HL-60/S4 treated with phorbol 12-myristate 13-acetate at 8.2 ng/mL for 4 days and 3 days (cell line): ENCODE measurements around the gene CRIM1.

ENCODE experiments used
- in situ Hi-C: fragments of 300-500 bp; cut with MboI; formaldehyde crosslinking; loops from 2 replicates; pipeline ENCODE4 v1.15.0; 2022; ENCODE audit warnings: low sequenced_read_pairs

The CRIM1 gene

DNA sequence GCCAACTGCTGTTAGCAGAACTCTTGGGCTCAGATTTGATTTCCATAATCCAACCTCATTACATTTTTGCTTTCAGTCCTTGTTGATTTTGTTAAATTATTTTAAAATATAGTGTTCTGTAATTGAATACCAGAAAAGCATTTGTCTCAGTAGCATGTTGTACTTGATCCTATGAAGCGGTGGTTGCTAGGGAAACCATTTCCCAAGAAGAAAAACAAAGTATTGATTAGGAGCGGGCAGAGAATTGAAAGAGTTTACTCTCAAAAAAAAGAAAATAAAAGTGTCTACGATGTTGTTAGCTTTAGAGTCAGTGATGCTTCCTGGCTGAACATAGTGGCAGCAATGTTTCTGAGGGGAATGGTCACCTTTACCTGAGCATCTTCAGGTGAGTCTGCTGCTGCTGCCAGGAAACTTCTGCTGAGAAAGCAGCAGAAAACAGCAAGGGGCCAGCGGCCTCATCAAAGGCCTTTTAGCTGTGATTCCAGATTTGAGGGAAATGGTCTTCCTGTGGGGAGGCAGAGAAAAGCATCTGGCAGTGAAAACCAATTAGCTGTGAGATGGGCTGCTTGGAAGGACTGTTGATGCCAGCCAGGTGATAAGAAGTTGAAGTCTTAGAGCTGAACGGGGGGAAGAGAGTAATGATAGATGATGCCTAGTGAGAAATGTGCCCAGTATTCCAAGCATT is 37.1 kb downstream of the CRIM1 start:
- in situ Hi-C loops: no loop called here

DNA sequence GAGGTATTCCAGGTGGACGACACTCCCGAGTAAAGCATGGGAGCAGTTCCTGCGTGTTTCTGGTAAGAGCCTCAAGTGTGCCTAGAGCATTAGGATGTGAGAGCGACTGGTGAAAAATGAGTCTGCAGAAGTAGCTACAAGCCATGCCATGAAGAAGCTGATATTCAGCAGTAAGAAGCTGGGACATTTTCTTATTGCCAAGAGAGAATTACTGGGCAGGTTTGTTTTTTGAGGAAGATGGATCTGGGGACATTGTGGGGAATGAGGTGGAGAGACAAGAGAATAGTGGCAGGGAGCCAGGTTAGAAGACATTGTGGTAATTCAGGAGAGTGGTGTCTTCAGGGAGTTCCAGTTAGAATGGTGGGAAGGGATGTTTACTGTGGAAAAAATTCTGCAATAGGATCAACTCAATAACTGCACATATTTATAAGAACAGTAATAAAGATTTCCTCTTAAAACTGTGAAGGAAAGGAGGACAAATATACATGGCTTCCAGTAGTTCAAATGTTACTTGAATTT is 38.2 kb downstream of the CRIM1 start:
- in situ Hi-C loops: no loop called here

DNA sequence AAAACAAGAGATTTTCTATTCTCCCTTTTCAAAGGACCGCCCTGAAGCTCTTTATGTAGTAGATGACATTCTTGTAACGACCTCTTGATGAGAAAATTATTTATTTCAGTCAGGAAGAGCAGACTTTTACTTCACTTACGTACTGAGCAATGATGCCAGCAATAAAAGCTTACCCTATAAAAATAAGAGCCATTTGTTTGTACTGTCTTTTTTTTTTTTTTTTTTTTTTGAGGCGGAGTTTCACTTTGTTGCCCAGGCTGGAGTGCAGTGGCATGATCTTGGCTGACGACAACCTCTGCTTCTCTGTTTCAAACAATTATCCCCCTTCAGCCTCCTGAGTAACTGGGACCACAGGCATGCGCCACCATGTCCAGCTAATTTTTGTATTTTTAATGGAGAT is 39.2 kb downstream of the CRIM1 start:
- in situ Hi-C loops: no loop called here

DNA sequence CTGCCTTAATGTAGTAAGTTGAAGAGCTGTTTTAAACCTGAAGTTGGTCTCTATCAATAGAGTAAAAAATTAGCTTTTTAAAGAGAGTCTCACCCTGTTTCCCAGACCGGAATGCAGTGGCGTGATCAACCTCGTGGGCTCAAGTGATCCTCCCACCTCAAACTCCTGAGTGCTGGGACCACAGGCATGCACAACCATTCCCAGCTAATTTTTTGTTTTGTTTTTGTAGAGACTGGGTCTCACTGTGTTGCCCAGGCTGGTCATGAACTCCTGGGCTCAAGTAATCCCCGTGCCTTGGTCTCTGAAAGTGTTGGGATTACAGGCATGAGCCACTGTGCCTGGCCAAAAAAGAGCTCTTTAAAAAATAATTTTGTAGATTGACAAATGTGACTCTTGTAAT is 40.3 kb downstream of the CRIM1 start:
- in situ Hi-C loops: no loop called here

DNA sequence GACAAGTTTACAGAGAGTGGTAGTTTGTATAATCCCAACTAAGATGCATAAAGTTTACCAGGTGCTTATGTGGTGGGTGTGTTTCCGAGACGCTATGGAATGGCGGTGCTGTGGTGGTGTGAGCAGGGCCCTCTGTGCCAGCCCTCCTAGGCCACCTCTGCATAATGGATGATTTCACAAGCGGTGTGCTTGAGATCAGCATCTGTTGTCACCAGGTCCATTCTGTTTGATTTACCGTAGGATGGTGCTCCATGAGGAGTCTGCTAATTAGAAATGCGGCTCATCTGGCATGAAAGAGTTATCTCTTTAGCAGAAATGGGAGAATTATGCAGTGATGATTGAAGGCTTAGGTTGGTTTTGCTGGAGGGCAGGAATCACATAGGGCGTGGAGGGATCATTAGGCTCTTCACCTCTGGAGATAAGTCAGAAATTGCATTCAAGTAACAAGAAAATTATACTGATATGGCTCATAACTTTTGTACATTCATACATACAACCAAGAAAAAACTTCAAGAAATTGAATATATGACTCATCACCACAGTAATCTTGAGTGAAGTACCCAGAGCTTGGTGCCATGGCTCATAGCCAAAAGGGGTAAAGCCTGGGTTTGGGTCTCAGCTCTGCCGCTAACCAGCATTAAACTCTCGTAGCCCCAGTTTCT is 41.4 kb downstream of the CRIM1 start:
- in situ Hi-C loops: no loop called here

DNA sequence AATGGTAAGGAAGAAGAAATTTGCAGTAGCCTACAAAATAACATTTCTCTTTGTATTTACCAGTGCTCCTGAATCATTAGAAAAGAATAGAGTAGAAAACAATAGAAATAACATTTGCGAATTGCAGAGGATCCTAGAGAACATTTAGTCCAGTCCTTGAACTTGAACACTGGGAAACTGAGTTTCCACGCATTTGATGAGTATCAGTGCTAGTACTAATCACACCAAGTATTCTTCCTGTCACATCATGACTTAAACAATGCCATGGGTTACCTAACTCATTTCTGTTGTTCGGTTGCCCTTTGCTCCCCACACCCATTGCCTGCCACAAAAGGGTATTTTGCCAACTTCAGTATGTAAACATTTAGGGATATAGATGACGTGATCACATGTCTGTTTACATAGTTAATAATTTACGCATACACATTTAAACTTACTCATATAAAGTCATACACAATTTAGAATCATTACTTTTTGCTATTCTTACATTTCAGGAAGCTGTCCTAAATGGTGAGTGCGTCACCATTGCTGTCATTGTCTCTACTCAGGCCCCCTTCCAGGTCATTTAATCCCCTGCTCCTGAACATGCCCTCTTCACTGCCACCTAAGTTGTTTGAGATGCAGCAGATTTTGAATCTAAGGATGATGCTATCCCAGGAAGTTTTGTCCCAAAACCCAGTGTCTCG is 42.3 kb downstream of the CRIM1 start:
- in situ Hi-C loops: no loop called here

DNA sequence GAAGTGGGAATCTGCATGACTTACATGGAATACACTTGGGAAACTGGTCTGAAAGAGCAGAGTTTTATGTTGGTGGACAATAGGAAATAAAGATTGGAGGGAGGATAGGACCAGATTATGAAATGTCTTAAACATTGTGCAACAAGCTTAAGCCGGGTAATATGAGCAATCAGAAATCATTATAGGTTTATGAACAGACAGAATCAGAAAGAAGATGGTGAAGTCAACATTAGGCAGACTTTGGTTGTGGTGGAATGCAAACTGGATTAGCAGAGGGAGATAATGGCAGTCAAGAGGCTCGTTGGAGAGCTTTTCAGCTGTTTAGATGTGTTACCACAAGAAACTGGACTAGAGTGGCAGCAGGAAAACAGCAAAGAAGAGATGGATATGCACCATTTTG is 43.5 kb downstream of the CRIM1 start:
- in situ Hi-C loops: no loop called here

DNA sequence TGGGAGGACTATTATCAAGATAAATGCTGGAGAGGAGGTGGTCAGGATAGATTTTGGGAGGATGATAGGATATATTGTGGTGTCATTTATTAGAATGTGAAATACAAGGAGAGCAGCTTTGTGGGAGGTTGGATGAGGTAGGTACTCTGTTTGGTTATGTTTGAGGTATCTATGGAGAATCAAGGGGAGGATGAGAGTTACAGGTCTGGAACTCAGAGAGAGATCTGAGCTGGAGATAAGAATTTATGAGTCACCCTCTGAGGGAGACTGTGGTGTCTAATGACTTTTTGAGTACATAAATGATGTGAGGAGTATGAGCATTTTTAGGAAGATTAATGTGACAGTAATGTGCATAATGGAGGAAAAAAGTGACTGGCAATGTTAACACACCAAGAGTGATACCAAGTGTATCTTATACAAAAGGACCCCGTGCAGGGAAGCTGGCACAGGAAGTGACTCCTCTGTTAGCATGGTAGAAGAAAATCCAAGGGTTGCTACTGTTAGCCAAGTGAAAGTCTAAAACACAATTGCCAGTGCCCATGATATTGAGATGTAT is 48.2 kb downstream of the CRIM1 start:
- in situ Hi-C loops: no loop called here

DNA sequence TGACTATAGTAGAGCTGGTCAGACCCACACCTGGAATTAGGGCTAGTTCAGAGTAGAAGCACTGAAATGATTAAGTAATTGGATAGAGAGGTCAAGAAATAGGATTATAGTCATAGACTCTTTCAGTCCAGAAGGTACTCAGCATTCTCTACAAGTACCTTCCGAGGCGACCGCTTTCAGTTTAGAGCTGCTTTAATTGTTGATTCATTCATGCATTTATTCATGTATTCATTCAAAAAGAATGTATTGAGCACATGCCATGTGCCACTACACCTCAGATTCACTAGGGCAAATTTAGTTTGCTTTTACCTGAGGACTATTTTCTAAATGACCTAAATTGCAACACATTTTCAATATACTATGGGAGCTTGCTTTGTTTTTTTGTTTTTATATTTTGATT is 48.7 kb downstream of the CRIM1 start:
- in situ Hi-C loops: no loop called here

DNA sequence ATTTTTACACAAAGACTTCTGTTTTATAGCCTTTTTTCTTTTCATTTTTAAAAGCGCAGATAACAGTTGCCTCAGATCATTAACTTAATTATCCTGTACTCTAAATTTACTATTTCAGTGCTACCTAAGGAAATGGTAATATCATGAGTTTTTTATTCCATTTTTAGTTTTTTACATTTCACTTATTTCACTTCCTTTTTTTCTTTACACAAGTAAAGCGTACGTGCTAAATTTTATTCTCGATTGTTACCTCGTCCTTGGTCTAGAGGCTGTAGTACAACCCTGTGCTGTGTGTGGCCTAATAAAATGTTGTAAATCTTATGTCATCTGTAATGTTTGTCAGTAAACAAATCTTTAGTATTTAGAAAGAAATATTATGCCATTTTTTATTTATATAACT is 49.2 kb downstream of the CRIM1 start:
- in situ Hi-C loops: no loop called here

DNA sequence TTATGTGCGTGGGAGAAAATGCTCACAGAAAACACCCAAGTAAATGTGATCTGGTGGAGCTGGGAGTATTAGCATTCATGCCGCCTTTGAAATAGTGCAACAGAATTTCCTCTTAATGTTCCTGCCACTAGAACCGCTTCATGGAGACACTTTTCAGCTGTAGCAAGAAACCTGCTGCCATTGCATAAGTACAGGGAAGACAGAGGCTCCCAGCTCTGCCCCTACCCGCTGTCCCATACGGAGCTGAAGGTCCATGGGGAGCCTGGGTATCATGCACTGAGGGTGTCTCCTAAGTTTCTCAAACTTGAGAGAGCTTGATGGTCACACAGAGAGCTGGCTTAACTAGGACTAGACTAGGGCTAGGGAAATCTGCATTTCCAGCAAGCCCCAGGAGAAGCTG is 49.6 kb downstream of the CRIM1 start:
- in situ Hi-C loops: no loop called here

DNA sequence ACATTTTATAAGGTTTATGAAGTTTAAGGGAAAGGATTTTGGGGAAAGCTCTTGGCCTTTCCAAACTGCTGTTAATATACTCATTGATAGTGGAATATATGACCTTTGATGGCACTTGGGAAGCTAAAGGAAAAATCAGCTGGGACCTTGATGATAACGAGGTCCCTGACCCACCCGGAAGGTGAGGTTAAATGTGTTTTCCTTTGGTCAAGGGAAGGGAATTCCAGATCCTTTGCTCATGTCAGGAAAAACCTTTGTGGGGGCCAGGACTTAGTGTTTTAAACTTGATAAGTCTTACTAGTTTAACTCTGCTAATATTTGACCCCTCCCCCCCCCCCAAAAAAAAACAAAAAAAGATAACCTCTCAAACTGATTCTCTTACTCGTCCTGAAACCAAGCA is 50.7 kb downstream of the CRIM1 start:
- in situ Hi-C loops: no loop called here

DNA sequence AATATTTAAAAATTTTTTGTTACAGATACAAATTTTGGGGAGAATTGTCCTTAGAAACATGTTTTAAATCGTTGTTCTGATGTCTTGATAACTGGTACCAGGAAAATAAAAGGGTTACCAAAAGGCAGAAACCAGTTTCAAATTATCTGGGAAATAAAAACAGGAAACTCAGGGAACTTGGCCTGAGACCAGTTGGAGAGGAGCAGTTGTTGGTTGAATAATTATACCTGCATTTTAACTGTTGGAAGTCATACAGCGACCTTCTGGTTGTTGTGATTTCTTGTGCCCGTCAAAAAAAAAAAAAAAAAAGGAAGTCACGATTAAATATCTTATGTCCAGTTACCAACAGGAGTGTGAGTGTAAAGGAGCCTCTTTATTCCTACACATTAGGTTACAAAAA is 51.8 kb downstream of the CRIM1 start:
- in situ Hi-C loops: no loop called here

DNA sequence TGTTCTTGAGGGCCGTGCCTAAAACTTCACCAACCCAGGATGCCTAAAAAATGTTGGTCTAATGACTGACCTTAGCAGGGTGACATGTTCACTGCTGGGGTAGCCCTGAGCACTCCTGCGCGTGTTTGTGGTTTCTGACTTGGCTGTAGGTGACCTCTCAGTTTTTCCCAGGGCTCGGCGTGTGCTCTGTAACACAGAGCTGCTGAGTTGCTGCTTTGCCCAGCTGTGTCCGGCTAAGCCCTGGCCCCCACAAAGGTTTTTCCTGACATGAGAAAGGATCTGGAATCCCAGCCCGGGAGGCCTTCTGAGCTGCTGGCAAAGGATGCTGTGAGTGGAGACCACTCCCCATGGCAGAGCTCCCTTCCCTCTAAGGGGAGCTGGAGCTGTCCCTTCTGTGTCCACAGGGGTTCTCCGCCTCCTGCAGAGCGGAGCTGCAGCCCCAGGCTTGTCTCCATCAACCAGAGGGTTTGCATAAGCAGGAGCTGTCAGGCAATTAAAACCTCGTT is 52.7 kb downstream of the CRIM1 start:
- in situ Hi-C loops: no loop called here

DNA sequence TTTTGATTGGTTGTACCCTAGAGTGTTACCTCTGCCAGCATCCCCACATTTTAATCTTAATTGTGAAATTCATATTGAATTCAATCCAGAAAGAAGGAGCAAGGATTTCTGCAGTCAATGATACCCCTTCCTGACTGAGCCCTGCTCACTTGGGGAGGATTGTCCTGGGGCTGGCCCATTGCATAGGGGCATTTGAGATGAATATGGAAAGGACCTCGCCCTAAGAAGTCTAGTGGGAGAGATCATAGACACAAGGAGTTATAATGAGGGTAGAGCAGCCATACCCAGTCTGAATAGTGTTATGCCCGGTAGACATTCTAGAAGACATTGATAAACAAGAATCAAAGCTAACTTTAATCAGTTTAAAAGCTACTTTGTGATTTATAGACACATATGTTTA is 53.8 kb downstream of the CRIM1 start:
- in situ Hi-C loops: no loop called here

DNA sequence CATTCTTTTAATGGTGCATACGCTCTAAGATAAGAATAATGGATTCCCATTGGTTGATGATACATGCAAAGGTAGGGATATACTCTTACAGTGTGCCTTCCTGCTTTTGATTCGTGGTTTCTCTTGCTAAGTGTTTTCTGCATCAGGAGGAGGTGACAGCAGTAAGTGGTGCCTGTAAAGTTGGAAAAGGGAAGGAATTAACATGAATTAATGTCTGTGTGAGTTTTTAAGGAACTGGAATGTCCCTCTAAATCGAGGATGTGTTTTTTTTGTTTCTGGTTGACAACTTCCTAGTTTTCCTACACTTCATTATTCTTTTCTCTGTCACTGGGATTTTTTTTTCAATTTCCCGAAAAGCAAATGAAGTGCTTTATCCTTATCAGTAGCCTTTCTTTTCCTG is 54.4 kb downstream of the CRIM1 start:
- in situ Hi-C loops: no loop called here

DNA sequence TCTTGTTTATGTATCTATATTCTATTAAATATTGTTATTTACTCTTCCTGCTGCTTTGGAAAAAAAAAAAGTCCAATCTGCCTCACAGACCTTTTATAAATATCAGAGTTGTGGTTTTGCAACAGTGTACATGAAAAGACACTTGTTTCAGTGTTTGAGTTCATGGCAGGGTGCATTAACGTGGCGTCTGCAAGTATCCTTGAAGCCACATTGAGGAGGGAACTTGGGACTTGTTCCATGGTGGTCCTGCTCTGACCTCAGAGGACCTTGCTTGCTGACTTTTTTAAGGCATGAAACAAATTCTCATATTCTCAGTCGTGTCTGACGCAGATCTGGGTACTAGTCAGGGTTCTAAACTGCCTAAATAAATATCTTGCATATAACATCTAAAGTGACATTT is 55.1 kb downstream of the CRIM1 start:
- in situ Hi-C loops: no loop called here

DNA sequence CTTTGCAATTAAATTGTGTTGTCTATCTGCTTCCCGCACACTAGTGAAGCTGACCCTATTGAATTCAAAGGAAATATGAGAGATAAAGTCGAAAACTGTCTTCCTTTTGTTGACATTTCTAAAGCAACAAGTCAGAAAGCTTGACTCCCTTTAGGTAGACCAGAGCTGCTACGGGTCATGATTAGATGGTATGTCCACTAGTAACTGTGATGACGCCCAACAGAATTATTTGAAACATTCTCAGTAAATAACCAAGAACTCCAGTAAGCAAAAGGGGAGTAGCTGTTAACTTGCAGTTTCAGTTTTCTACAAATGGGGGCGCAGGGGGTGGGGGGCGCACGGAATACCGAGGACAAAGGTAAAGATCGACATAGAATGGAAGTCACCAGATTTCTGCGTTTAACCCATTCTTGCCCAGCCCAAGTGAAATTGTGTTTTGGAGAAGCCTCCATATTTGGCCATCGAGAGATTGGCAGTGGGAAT is 56.4 kb downstream of the CRIM1 start:
- in situ Hi-C loops: no loop called here

DNA sequence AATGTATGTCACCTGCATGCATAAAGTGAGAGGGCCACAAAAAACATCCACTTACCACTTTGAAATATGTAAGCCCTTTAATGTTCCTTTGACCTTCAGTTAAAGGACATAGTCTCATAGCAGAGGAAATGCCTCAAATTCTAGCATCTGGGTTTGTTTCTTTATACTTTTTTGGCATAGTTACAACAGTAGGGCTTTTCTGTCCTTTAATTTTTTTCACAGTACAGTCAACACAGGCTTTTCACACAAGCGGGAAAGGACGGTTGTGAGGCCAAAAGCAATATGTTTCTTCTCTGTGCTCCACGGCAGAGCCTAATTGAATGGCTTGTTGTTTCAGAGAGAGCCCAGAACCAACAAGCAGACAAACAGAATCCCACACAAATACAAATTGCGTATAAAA is 57.6 kb downstream of the CRIM1 start:
- in situ Hi-C loops: no loop called here

DNA sequence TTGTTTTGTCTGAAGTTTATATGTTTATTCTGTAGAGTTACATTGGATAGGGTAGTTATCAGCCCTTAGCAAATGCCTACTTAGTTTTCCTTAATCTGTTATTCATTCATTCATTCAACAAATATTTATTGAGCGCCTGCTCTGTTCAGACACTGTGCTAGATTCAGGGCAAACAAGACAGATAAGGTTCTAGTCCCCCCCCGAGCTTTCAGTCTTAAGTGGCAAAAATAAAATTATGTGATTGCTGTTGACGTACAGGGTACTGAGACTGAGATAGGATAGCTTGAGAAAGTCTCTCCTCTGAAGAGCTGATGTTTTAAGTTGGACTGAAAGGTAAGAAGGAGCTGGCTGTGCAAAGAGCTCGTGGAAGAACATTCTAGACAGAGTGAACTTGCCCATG is 58.7 kb downstream of the CRIM1 start:
- in situ Hi-C loops: no loop called here

DNA sequence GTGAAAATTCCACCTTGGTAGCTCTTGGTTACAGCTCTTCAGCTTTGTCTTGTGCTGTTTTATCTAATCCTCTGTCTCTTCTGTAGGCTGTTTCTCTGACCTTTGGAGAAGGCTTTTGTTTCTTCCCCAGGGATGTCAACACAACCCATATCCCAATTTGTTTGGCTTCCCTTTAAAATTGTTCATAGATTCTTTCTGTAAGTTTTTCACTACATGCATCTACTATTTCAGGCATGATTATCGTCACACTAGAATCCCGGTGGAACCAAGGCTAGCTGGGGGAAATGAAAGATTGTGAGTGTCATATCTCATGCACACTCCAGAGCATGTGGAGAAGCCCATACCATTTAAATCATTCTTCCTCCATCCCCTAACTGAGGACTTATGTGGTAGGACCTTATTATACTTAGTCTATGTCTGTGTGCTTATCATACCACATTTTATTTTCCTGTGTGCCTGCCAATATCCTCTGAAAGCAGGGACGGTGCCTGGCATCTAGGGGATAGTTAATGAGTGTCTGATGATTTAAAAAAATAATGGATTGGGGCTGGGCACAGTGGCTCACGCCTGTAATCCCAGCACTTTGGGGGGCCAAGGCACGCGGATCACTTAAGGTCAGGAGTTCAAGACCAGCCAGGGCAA is 59.9 kb downstream of the CRIM1 start:
- in situ Hi-C loops: no loop called here
